Measurements from ENCODE around the gene FRMD3.

The FRMD3 gene

DNA sequence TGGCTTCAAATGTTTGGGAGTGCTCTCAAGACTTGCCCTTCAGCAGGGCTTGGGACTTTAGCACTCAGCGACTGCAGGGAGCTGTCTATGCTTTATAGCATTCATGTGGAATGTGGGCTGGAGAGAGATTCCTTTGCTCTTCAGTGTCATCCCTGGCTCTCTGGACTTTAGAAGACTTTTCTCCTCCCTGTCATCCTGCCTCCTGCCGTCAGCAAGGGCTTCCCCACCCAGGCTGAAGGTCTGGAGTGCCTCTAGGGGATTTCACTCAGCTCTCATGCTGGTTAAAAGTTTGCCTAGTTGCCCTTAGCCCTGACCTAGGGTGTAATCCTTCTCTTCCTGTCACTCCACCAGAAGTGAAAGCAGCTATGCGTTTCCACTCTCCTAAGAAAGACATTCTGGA, 210.9 kb downstream of the FRMD3 start:
- DNase-seq = no peak

DNA sequence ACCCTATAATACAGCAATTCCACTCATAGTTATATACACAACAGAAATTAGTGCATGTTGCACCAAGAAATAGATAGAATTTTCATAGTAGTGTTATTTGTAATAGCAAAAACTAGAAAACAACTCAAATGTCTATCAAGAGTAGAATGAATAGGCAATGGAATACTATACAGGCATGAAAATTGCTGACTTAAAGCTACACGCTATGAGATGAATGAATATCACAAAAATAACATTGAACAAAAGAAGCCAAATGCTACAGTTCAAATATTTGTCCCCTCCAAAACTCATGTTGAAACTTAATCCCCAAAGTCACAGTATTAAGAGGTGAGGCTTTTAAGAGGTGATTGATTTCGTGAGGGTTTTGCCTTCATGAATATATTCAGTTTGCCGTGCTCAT, 215.1 kb downstream of the FRMD3 start:
- DNase-seq = no peak

- no peak for DNase-seq
These were observed 215.8 kb downstream of the FRMD3 start for GRCh38 chr9:83322438-83322837.

- no peak for DNase-seq
These were observed 221.0 kb downstream of the FRMD3 start for GRCh38 chr9:83317244-83317643.

GRCh38 chr9:83315649-83316048, 222.6 kb downstream of the FRMD3 start:
- no peak for DNase-seq

GRCh38 chr9:83313781-83314180, 224.4 kb downstream of the FRMD3 start:
- DNase-seq = no peak

DNA sequence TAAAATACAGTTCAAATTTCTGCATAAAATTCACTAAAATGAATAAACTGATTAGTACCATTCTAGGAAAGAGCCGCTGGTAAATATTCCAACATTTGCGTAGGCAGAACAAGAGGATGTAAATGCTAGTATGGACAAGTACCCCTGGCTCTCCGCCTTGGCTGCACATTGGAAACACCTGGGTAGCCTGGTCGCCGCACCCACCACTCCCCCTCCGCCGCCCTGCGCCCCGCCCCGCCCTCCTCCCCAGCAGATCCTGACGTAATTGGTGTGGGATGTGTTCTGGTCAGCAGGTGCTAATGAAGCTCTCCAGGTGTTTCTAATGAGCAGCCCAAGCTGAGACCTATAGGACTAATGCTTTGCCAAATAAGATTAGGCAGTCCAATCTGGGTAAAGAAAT, 225.7 kb downstream of the FRMD3 start:
- no peak for DNase-seq

GRCh38 chr9:83307066-83307724, 231.0 kb downstream of the FRMD3 start:
- DNase-seq = no peak

DNA sequence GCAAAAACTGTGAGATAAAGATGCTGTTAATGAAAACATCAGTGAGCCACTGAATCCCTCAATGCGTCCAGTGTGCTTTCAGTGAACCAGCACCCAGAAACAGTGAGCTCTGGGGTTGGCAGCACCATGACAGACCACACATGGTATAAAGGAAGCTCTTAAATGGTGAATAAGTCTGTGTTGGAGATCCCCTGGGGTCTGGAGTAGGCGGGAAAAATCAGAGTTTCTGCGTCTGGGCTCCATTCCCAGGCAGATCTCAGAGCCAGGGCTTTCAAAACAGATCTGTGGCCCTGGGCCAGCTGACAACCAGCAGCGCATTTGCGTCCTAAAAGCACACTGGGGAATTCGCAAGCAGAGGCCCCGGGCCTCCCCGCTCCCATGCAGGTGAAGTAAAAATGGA, 233.5 kb downstream of the FRMD3 start:
- DNase-seq = no peak

DNA sequence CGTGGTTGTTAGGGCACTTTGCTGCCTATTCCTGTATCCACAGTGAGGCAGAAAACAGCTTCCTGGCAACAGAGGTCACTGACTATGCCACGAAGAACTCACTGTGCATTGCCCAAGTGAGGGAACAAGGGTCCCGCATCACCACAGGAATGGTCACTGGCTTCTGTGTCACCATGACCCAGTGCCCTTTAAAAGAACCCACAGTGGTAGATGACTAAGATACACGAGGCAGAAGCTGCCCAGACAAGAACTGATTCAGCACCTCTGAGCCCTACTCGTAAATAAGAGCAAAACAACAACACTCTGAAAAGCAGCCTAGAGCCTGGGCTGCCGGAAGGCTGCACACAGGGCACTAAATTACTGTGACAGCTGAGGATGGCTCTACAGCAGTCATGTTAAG, 238.6 kb downstream of the FRMD3 start:
- no peak for DNase-seq

DNA sequence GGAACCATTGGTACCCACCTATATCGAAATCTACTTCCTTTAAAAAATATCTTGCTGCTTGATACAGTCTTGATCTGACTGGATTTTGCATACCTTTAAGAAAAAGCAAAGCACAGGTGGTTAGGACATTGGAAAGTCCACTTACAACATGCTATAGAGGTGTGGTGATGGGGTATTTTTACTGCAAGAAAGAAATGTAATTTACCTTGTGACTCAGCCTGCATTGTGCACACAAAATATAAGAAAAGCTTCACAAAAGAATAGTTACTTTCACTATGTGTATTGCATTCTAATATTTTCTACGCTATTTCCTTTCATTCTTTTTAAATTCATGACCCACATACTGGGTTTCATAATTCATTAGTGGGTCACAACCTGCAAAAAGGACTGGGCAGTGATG, 239.1 kb downstream of the FRMD3 start:
- no peak for DNase-seq

DNA sequence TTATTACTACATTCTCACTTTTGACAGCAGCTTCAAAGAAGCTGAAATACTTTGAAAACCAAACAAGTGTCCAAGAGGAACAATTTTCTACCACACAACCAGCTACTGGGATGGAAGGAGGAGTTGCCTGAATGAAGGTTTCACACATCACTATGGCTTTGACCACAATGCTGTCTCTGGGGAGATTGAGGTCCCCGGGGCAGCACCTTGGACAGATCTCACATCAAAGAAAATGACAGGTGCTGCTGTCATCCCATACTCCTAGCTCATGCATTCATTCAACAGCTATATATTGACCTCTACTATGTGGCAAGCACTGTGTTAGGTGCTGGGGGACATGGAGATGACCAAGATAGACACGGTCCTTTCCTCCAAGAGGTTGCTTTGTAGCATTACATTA, 242.1 kb downstream of the FRMD3 start:
- DNase-seq = no peak

- DNase-seq = no peak
These were observed 243.4 kb downstream of the FRMD3 start for GRCh38 chr9:83294816-83295215.

DNA sequence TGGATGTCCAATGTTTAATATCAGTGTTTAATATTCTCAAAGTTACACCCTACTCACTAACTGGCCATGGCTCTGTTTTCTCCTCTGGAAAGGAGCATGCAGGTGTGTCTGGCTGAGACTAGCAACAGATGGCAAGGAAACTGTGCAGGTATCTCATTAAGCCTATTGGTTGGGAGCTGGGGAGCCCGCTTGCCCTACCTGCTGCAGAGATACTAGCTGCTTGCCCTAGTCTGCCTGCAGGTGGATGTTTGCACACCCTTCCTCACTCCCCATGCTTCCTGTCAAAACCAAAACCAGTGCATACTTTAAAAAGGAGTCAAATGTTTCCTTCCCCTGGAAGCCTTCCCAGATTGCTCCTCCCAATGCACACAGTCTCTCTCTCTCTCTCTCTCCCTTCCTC, 247.0 kb downstream of the FRMD3 start:
- no peak for DNase-seq

- no peak for DNase-seq
These were observed 247.5 kb downstream of the FRMD3 start for GRCh38 chr9:83290692-83291091.

DNA sequence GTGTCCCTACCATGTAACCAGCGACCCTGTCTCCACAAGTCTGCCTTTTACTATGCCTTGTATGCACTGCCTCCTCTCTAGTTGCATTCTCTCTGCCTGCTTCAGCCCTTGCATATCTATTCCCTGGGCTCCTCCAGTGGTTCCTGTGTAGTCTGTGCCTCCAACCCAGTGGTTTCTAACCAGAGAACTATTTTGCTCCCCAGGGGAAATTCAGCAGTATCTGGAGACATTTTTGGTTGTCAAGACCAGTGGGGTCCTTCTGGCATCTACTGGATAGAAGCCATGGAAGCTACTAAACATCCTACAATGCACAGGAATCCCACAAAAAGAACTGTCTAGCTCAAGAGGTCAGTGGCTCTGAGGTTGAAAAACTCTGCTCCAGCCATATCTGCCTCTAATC, 251.2 kb downstream of the FRMD3 start:
- DNase-seq = no peak

GRCh38 chr9:83285445-83286225, 252.6 kb downstream of the FRMD3 start:
- DNase-seq = no peak

DNA sequence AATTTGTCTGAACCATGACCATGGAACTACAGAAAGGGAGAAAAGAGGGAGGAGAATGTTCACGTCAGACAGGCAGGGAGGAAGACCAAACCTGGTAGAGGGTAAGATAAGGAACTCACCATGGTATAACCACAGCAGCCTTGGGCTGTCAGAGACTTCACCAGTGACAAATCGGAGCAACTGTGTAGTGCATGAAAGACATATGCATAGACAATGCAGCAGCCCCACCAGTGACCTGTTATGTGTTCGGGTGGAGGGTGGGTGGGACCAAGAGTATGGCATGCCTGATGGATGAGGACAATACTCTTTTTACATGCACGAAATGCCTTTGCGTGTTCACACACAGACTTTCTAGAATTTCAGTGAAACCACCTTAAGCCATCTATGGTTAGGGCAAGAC, 253.5 kb downstream of the FRMD3 start:
- no peak for DNase-seq

DNA sequence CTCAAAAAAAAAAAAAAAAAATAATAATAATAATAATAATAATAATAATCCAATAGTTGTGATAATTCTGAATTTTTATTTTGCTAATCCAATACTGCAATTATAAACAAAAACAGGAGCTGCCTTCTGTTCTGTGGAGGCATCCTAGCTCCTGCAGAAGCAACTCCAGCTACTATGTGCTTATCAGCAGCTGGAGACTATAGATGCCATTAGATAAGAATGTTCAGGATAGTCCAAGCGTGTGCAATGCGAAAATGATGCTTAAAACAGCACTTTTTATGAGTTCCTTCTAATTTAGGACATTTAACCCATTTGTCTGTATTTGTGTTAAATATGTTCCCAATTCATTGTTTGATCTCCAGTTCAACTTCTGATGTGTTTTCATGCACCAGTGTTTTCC, 254.7 kb downstream of the FRMD3 start:
- DNase-seq = no peak

DNA sequence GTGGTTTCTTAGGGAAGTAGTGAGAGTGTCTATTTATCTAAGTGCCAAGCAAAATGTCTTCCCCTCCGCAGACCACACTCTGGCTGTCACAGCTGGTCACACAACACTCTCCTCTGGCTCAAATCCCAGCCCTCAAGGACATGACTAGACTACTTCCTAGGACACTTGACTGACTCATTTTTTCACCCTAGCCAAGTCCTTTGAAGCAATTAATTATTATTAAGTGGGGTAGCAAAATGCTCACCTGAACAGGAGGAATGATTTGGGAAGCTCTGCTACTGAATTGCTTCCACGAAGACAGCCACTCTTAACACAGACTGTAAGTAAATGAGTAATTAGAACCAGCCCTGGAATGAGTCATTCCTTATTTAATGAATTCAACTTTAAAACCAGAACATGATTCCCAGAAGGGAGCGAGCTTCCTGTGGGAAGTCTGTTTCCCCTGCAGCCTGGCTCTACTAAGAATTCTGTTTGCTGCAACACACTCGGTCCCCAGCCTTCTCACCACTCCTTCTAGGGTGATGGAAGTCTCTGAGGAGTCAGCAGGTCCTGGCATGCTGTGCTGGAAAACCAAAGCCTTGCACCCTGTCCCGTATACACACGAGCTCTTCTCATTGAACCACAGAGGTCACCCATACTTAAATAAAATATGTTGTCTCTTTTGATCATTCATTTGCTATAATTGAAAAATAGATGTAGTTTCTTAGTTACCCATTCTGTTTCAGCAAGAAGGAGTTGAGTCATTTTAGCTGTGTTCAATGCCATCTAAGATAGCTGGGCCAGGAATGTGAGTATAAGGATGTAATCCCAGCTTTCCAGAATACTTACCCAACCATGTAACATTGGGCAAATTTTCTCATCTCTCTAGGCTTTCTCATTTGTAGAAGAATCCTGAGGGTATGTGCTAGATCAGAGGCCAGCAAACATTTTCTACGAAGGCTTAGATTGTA, 256.6 kb downstream of the FRMD3 start:
- no peak for DNase-seq

GRCh38 chr9:83280790-83281189, 257.4 kb downstream of the FRMD3 start:
- DNase-seq = no peak

- DNase-seq = no peak
These were observed 257.9 kb downstream of the FRMD3 start for GRCh38 chr9:83280268-83280667.

GRCh38 chr9:83274787-83275186, 263.4 kb downstream of the FRMD3 start:
- no peak for DNase-seq

DNA sequence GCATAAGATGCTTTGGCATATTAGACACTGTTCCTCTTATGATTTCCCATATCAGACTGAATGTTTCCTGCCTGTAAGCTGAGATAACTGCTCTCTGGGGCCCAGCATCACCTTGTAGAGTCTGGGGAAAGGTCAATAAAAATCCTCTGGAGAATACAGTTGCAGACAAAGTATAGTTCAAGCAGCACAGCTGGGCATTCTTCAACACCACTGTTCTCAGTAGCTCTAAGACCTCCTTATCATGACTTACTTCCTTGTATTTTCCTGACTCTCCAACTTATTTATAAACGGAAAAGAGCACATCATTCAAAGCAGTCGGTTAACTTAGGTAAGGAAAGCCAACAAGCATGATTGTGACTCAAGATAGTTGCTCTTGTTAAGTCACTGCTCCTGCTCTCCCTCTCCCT, 266.5 kb downstream of the FRMD3 start:
- no peak for DNase-seq

Measured in stimulated activated CD4-positive, alpha-beta T cell treated with anti-CD3 and anti-CD28 coated beads, Interleukin-2, amount 100 ng/mL, for 24 hours (primary cell).